Activated T-helper 17 cell treated with anti-CD3 and anti-CD28 coated beads, Interleukin-2, amount 50 U/mL, for 72 hours (primary cell): ENCODE results near the gene CSAG1. TPM values are rescaled to one million over a fixed set of nuclear protein-coding genes. Genes with fewer than 3 reads are reported as not detected.
A peak's percentile ranks its signal among the peaks of the same experiment; 100 is the strongest.
"Not testable (repeated sequence)": the region's sequence is repeated elsewhere in the genome, so short reads cannot be mapped to it uniquely, and the experiment has no call there.

Experiments
- ATAC-seq: fragments of 150-1000 bp; cut with Tn5 transposase; replicated peaks from 2 replicates; pipeline ENCODE4 v1.10.0; 2021; ENCODE audit warnings: mild to moderate bottlenecking, moderate library complexity
- H3K27ac Mint-ChIP-seq: one replicate; pipeline ENCODE4 v1.8.0; 2022; ENCODE audit warnings: mixed read lengths
- H3K27me3 Mint-ChIP-seq: one replicate; pipeline ENCODE4 v1.8.0; 2022; ENCODE audit warnings: mixed read lengths
- H3K36me3 Mint-ChIP-seq: one replicate; pipeline ENCODE4 v1.8.0; 2022; ENCODE audit warnings: low read depth, mild to moderate bottlenecking, mixed read lengths
- H3K4me1 Mint-ChIP-seq: one replicate; pipeline ENCODE4 v1.8.0; 2022; ENCODE audit warnings: mixed read lengths
- H3K4me3 Mint-ChIP-seq: one replicate; pipeline ENCODE4 v1.8.0; 2022; ENCODE audit warnings: mild to moderate bottlenecking, mixed read lengths
- H3K9me3 Mint-ChIP-seq: one replicate; pipeline ENCODE4 v1.8.0; 2022; ENCODE audit warnings: mixed read lengths
- total RNA-seq, 2 donors: library from RNA; stranded (reverse); gene quantifications; one replicate each; pipeline ENCODE4 v1.2.3, GENCODE V29; 2022

CSAG1 gene
- total RNA-seq, 2 donors from 2014 or later: not detected

DNA sequence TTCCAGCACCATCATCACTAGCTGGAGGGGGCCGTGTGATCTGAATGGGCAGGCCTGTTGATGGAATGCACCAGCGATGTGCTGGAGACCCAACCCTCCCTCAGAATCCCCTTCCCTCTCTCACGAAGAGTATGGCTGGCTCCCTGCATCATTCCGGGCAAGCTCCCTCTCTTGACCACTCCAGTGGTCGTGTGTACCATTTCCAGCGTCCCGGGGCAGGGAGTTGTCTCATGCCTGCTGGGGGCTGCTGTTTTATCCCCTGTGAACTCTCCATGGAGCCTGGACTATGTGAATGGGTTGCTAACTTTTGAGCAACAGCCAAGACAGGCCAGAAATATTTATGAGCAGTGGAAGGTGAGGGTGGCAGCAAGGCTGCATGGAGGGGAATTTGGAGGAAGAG, 8.1 kb downstream of the CSAG1 start:
- peaks cover 14% of the 10 kb centered on the region for H3K27me3 Mint-ChIP-seq
- H3K9me3 Mint-ChIP-seq: no peaks in the 10 kb centered on the region
- no peaks in the 10 kb centered on the region for H3K4me1 Mint-ChIP-seq
- no peak for ATAC-seq
- no peak overlapping the region for H3K4me3 Mint-ChIP-seq
- no peak overlapping the region for H3K27ac Mint-ChIP-seq
- no peaks in the 10 kb centered on the region for H3K36me3 Mint-ChIP-seq

DNA sequence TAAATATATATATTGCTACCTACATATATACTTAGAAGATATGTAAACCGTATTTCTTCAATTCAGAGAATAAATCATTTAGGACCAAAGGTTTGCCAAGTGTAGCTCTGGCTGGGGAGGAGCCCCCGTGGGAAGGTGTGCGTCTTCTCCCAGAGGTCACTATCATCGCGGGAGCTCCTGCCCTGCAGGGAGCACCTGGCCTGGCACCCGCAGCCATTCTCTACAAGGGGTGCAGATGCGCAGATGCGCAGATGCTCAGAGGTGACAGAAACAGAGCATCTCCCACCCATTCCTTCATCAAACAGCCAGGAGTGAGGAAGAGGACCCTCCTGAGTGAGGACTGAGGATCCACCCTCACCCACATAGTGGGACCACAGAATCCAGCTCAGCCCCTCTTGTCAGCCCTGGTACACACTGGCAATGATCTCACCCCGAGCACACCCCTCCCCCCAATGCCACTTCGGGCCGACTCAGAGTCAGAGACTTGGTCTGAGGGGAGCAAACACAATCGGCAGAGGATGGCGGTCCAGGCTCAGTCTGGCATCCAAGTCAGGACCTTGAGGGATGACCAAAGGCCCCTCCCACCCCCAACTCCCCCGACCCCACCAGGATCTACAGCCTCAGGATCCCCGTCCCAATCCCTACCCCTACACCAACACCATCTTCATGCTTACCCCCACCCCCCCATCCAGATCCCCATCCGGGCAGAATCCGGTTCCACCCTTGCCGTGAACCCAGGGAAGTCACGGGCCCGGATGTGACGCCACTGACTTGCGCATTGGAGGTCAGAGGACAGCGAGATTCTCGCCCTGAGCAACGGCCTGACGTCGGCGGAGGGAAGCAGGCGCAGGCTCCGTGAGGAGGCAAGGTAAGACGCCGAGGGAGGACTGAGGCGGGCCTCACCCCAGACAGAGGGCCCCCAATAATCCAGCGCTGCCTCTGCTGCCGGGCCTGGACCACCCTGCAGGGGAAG, 19.4 kb downstream of the CSAG1 start, which contains the start of gene MAGEA2B:
Gene MAGEA2B, plus strand, starts transcription at position 814 of the 973 bp plus-strand sequence. CDS start 2,479 bp downstream, outside the sequence.
- not testable (repeated sequence) for H3K9me3 Mint-ChIP-seq, H3K4me1 Mint-ChIP-seq, H3K27ac Mint-ChIP-seq, ATAC-seq, H3K4me3 Mint-ChIP-seq, H3K27me3 Mint-ChIP-seq, H3K36me3 Mint-ChIP-seq

DNA sequence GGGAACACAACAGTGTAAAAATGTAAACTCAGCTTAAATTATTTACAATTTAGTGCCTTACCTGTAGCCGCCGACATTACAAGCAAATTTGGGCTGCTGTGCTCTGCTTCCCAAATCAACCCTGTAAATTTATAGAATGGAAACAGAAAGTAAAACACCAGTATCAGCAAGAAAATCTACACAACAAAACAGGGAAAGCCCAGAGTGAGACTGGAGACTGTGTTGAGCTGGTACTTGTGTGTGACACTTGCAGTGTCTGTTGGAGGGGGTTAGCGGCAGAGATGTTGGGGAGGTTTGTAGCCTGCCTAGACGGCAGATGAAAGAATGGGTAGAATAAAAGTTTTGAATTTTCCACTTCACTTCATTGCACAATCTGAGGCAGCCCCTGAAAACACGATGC, 20.3 kb downstream of the CSAG1 start:
- not testable (repeated sequence) for H3K36me3 Mint-ChIP-seq, H3K27me3 Mint-ChIP-seq, H3K27ac Mint-ChIP-seq, H3K4me1 Mint-ChIP-seq, H3K4me3 Mint-ChIP-seq, ATAC-seq, H3K9me3 Mint-ChIP-seq

DNA sequence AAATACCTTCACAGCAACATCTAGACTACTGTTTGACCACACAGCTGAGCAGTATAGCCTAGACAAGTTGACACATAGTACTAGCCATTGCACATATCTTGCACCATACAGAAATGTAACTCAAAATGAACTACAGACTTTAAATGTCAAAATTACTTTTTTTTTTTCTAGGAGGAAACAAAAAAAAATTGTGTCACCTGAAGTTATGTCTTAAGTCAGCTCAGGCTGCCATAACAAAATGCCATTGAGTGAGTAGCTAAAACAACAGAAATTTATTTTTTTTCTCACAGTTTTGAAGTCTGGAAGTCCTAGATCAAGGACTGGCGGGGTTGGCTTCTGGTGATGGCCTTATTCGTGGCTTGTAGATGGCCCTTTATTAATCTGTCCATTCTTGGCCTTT, 24.3 kb downstream of the CSAG1 start, which contains the start of gene CSAG2:
Gene CSAG2, minus strand, starts transcription at position 101 of the 400 bp plus-strand sequence. CDS start 161 bp downstream, outside the sequence.
- not testable (repeated sequence) for H3K27ac Mint-ChIP-seq, H3K4me3 Mint-ChIP-seq, H3K9me3 Mint-ChIP-seq, H3K36me3 Mint-ChIP-seq, H3K27me3 Mint-ChIP-seq, ATAC-seq, H3K4me1 Mint-ChIP-seq

DNA sequence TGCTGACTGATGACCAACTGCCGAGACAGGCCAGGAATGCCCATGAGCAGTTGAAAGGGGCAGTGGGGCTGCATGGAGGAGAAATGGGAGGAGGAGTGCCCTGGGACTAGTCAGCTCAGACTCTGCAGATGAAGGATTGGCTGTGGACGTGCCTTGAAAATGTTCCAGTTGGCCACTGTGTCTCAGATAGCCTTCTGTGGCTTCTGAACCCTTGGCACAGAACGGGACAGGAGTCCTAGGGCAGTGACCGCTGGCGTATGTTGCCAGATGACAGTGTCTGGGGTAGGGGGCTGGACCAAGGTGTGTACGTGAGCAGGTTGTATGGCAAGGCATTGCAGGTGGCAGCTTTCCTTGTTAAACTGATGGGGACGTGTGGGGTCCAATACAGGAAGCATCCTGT, 27.0 kb downstream of the CSAG1 start:
- H3K27me3 Mint-ChIP-seq, H3K36me3 Mint-ChIP-seq, H3K4me1 Mint-ChIP-seq, H3K4me3 Mint-ChIP-seq, H3K27ac Mint-ChIP-seq, ATAC-seq, H3K9me3 Mint-ChIP-seq: not testable (repeated sequence)

DNA sequence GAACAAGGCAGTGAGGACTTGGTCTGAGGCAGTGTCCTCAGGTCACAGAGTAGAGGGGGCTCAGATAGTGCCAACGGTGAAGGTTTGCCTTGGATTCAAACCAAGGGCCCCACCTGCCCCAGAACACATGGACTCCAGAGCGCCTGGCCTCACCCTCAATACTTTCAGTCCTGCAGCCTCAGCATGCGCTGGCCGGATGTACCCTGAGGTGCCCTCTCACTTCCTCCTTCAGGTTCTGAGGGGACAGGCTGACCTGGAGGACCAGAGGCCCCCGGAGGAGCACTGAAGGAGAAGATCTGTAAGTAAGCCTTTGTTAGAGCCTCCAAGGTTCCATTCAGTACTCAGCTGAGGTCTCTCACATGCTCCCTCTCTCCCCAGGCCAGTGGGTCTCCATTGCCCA, 33.1 kb downstream of the CSAG1 start:
- H3K27ac Mint-ChIP-seq, H3K27me3 Mint-ChIP-seq, H3K4me3 Mint-ChIP-seq, H3K36me3 Mint-ChIP-seq, H3K9me3 Mint-ChIP-seq, ATAC-seq, H3K4me1 Mint-ChIP-seq: not testable (repeated sequence)

DNA sequence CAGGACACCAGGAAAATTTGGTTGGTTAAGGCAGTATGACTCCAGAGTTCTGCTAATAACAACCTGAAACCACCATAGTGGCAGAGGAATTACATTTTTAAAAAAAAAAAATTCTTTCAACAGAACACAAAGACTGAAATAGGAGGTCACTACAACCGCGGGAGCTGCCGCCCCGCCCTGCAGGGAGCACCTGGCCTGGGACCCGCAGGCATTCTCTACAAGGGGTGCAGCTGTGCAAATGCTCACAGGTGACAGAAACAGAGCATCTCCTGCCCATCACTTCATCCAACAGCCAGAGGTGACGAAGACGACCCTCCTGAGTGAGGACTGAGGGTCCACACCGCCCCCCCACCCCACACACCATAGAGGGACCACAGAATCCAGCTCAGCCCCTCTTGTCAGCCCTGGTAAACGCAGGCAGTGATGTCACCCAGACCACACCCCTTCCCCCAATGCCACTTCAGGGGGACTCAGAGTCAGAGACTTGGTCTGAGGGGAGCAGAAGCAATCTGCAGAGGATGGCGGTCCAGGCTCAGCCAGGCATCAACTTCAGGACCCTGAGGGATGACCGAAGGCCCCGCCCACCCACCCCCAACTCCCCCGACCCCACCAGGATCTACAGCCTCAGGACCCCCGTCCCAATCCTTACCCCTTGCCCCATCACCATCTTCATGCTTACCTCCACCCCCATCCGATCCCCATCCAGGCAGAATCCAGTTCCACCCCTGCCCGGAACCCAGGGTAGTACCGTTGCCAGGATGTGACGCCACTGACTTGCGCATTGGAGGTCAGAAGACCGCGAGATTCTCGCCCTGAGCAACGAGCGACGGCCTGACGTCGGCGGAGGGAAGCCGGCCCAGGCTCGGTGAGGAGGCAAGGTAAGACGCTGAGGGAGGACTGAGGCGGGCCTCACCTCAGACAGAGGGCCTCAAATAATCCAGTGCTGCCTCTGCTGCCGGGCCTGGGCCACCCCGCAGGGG, 35.3 kb downstream of the CSAG1 start, which contains the start of gene MAGEA3:
Gene MAGEA3, plus strand, starts transcription at position 843 of the 980 bp plus-strand sequence. CDS start 2,039 bp downstream, outside the sequence.
- not testable (repeated sequence) for H3K27me3 Mint-ChIP-seq, H3K9me3 Mint-ChIP-seq

DNA sequence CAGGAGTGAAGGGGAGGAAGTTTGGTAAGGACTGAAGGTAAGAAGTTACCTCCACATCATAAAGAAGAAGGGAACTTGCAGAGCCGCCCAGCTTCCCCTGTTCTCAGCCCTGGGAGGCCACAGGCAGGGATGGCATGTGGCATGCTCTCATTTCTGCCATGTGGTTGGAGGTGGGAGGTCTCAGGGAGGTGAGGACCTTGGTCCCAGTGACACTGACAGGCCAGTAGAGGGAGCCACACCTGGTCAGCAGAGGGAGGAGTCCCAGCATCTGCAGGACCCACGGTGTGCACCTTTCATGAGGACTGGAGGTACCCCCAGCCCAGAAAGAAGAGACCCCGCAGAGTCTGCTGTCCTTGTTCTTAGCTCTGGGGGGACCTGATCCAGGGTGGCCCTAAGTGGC, 52.5 kb downstream of the CSAG1 start:
- not testable (repeated sequence) for H3K9me3 Mint-ChIP-seq, H3K4me3 Mint-ChIP-seq, H3K36me3 Mint-ChIP-seq, H3K4me1 Mint-ChIP-seq, H3K27ac Mint-ChIP-seq, H3K27me3 Mint-ChIP-seq
- peak; percentile 52 for ATAC-seq

More for the DNA sequence above, 35.3 kb downstream of the CSAG1 start, which contains the start of gene MAGEA3:
- not testable (repeated sequence) for H3K4me1 Mint-ChIP-seq, ATAC-seq, H3K36me3 Mint-ChIP-seq, H3K27ac Mint-ChIP-seq, H3K4me3 Mint-ChIP-seq

Other genes with a start within 250 kb of the CSAG1 start
- gene GABRQ, start 95.8 kb downstream of the CSAG1 start, total RNA-seq: under 1 TPM in 1 of 2 donors, not detected in 1; 0.05 TPM
- not detected for gene MAGEA3, start 34.9 kb downstream of the CSAG1 start, total RNA-seq
- gene CSAG2, start 24.4 kb downstream of the CSAG1 start, total RNA-seq: not detected
- not detected for gene MAGEA2B, start 19.1 kb downstream of the CSAG1 start, total RNA-seq
- gene MAGEA12, start within 50 bp of the CSAG1 start, total RNA-seq: not detected
- not detected for gene MAGEA2, start 20.1 kb upstream of the CSAG1 start, total RNA-seq
- under 1 TPM in 1 of 2 donors, not detected in 1; 0.32 TPM for gene CSAG3, start 25.5 kb upstream of the CSAG1 start, total RNA-seq
- not detected for gene MAGEA6, start 36.0 kb upstream of the CSAG1 start, total RNA-seq
- gene CETN2, start 97.0 kb upstream of the CSAG1 start, total RNA-seq: 1 to 10 TPM; 5.2 to 7.0 TPM
- 10 to 100 TPM; 12.2 to 20.2 TPM for gene NSDHL, start 97.3 kb upstream of the CSAG1 start, total RNA-seq
- 1 to 10 TPM; 2.3 TPM for gene ZNF185, start 164.3 kb upstream of the CSAG1 start, total RNA-seq